ENCODE measurements around the gene SLC22A4.

The SLC22A4 gene

DNA sequence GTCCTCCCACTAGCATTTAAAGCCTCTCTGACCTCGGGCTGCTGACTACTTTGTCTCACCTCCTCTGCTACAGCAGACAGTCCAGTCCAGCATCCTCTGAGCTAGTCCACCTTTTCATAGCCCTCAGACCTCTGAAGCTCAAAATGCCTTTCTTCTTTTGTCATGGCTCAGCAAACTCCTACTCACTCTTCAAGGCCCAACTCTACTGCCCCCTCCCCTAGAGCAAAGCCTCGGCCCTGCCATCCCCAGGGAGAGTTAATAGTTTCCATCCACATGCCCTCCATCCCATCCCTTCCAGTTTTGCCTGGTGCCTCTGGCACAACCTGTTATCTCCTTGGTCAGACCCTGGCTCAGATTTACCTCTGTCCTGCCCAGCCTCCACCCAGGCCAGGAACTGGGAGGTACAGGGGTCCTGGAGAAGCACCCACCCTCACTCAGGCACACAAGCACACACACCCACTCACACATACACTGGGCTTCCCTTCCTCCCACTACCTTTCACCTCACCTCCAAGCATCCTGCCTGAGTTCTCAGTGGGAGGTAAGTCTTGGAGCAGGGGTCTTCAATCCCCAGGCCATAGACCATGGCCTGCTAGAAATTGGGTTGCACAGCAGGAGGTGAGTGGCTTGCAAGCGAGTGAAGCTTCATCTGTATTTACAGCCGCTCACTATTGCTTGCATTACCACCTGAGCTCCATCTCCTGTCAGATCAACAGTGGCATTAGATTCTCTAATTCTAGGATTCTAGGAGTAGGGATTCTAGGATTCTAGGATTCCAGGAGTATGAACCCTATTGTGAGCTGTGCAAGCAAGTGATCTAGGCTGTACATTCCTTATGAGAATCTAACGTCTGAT, 18.6 kb upstream of the SLC22A4 start:
- no peak for DNase-seq

DNA sequence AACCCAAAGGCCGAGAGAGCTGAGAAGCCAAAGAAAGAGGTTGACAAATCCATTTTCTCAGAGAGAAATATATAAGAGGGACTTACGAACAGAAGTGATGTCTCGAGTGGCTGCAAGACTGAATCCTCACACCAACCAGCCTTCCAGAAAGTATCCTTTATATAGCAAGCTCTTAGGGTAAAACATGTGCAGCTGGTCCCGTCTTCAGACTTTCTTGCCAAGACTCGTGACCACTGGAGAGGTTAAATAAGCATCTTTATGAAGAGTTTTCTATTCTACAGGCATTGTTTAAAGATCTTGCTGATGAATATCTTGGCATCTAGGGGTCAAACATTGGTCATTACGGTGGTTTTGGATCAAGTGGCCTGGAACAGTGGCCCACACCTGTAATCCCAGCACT, 16.9 kb upstream of the SLC22A4 start:
- no peak for DNase-seq

DNA sequence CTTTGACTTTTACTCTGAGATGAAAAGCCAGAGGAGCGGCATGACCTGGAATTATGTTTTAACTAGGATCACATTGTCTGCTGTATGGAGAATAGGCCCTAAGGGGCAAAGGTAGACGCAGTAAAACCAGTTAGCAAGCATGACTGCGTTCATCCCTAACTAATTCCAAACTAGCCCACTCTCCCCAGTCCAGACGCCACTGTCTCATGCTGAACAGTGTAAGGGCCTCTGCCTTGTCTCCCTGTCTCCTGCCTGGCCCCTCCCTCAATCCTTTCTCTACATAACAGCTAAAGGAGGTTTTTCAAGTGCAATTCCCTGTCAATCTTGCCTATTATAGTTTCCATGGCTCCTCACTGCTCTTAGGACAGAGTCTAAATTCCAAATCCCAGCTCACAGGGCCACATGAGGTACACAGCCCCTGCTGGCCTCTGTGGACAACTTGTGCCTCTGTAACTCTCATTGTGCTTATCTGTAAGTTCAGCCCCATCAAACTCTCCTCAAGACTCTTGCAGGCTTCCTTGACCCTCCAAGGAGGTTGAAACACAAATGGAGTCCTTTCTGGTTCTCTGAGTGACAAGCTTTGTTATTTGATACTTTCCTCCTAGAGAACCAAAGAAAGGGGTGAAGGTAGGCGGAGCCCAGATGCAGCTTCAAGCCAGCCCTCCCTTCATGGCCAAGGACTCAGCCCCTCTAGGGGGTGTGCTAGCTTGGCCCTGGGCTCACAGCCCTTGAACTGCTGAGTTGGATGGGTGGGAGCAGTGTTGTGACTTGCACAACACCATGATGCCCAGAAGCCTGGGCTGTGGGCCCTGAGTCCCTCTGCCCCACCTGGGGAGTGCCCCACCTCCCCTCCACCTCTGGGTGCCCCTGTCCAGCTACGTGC, 16.0 kb upstream of the SLC22A4 start:
- no peak for DNase-seq

DNA sequence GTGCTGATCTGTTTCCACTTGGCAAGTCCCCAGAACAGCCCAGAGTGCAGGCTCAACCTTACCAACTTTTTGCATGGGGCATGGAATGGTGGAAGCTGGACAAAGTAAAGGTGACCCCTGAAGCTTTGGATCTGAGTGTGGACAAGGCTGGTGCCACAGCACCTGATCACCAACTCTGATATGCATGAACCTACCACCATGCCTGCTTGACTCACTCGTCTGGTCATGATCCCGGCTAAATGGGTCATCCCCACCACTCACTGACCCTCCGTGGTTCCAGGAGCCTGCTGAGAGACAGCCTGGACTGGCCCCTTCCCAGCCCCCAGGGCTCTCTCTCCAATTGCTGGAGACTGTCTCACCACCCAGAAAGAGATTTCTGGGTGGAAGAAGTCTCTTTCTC, 14.4 kb upstream of the SLC22A4 start:
- DNase-seq, result no peak

DNA sequence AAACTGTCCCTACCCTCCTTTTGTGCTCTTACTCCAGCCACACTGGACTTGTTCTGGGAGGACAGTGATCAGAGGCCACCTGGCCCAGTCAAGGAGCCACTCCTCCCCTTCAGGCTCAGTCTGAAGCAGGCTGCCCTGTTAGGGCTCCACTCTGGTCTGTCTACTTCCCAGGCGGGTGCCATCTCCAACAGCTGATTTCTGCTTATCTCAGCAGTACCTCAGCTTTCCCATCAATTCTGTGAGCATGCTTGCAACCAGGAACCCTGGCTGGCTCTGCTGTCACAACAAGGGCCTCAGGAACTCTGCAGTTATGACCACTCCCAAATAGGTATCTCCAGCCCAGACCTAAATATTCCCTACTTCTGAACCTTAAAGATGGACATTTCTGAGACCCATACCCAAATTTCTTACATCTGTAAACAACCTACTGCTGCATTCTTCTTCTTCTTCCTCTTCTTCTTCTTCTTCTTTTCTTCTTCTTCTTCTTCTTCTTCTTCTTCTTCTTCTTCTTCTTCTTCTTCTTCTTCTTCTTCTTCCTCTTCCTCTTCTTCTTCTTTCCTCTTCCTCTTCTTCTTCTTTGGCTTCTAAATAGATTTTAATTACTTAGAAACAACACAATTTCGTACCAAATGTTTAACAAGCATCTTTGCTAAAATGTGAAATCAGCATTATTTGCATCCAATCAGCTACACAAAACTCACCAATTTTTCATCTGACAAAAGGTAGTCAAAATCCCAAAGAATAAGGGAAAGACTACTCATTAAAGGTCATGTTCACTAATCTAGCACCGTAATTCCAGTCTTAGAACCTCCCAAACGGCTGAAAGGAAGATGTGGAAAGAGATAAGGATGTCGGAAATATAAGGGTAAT, 13.6 kb upstream of the SLC22A4 start:
- no peak for DNase-seq

DNA sequence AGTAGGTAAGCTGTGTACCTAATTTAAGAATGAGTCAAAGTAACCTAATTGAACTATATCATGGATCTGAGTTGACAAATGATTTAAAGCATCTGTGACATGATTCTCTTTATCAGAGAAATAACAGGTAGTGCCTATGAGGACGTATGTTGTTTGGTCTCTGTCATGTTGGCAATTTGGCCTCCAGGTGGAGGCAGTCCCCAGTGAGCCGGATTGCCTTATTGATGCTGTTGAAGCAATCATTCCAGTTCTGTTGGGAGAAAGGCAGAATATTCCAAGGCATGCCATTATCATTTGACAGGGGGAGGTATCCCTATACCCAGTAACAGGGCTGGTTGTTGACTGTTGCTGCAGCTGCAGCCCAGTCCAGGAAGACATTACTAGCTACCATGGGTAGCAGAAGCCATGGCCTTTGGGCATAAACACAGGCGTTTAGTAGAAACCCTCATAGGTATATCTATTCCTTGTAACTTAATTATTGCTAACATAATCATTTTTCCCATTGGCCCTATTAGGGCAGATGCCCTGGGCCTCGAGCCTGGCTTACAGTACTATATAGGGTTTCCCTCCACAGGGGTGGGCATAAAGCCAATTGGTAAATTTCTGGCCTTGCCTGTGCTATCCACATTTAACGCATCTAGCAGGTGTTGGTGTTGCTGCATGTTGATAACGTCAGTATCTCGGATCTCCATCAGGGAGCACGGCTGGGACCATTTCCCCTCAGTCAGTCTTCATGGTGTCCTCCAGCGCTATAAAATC, 12.2 kb upstream of the SLC22A4 start:
- DNase-seq, result no peak

DNA sequence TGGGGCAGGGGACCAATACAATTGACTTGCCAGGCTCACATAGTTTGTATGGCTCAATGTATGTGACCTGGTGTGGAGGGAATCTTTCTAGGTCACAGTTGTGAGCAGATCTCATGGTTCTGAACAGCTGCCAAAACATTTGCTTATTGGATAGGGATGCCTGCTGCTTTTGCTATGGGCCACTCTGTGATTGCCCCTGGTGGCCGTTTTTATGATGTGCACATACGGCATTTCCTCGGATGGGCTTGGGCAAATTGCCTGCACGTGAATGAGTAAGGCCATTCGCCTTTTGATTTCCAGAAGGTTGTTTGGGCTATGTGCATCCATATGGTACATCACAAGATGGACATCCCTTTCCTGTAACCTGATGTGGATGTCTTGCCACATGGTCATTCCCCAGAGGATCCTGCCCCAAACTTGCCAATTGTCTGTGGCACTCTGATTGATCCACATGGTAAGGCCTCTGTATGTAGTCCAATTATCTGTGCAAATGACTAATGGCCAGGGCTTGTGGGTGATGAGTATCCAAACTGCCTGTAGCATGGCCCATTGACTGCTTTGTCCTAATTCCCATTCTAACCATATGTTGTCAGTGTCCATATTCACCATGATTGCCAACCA, 10.7 kb upstream of the SLC22A4 start:
- no peak for DNase-seq

DNA sequence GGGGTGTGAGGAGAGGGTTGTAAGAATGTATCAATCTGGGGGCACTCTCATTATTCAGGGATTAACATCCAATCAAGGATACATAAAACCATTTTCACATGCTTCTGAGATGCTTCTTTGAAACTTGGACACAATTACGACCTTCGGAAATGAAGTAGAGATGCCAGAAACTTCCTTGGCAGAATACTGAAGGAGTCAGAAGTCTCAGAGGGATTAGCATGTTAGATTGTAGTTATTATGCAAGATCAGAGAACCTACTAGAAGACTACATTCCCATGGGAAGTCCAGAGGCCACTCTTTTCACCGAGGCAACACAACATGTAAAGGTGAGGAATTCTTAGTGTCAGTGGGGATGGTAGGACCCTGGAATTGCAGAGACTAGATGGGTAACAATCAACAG, 5.1 kb upstream of the SLC22A4 start:
- DNase-seq, result no peak

DNA sequence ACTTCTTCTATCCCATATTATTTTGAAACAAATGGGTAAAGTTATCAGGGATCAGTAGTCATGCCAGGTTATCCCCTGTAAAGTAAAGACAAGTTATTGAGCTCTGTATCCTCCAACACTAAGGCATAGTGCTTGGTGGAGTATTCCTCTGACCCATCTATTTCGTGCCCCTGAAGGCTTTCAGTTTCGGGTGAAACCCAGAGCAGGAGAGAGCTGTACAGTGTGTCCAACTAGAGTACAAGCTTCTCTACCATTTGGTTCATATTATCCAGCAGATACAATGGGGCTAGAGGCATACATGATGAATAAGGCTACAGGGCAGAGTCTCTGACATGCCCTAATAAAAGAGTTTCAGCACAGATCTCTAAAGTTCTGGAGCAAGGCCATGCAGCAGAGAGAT, 3.2 kb upstream of the SLC22A4 start:
- DNase-seq, result no peak

DNA sequence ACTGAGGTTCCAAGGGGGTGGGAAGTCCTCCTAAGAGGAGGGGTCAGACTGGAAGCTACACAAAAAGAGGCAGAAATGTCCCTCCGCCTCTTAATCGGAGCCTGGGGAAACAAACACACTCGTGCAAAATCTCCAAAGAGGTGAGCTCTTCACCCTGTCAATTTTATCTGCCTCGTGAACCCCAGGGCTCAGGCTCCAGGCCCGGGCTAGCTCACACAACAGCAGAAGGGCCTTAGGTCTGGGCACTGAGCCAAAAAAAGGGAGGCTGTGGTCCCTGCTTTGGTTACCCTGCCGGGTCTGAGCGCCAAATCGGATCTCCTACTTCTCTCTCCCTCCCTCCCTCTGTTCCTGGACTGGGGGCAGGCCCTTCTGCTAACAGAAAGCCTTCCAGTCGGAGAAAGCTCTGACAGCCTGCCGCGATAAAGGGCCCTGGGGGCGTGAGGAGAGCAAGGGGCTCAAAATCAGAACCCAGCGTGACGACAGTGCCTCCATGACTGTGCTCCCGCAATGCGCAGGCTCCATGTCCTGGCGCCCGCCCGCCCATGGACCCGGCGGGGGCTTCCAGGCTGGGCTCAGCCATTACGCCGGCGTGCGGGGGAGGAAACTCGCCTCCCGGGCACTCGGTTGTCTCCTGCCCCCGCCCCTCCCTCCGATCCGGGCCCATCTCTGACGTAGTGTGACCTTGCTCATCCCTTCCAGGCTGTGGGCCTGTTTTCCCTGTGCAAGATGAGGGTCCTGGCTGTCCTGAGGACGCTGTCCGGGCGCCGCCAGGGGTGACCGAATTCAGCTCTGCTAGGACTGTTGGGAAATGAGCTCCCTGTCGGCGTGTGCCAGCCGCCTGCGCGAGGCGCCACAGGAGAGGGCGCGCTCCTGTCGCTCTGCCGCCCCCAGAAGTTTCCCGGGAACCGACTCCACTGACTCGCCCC, 865 bp upstream of the SLC22A4 start:
- peak; percentile 75 to 88 for DNase-seq

DNA sequence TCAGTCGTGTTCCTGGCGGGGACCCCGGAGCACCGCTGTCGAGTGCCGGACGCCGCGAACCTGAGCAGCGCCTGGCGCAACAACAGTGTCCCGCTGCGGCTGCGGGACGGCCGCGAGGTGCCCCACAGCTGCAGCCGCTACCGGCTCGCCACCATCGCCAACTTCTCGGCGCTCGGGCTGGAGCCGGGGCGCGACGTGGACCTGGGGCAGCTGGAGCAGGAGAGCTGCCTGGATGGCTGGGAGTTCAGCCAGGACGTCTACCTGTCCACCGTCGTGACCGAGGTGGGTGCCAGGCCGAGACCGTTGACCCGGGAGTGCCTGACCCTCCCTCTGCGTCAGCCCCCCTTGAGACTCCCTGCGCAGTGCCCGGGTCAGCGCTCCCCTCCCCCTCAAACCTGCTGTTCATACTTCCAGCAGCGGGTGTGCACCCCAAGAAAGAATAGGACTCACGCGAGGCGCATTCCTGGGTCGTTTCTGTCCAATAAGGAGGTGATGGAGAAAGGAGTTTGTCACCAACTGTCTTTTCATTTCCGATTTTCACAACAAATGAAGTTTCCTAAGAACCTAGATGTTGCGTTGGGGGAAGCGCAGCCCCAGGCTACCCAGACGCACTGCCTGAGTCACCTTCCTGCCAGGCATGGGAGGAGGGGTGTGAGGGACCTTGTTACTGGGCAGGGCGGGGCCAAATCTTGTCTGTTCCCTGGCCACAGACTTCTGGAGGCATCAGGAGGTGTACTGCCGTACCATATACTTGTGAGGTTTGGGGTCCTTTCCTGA, 722 bp downstream of the SLC22A4 start:
- peak; percentile 79 to 84 for DNase-seq

DNA sequence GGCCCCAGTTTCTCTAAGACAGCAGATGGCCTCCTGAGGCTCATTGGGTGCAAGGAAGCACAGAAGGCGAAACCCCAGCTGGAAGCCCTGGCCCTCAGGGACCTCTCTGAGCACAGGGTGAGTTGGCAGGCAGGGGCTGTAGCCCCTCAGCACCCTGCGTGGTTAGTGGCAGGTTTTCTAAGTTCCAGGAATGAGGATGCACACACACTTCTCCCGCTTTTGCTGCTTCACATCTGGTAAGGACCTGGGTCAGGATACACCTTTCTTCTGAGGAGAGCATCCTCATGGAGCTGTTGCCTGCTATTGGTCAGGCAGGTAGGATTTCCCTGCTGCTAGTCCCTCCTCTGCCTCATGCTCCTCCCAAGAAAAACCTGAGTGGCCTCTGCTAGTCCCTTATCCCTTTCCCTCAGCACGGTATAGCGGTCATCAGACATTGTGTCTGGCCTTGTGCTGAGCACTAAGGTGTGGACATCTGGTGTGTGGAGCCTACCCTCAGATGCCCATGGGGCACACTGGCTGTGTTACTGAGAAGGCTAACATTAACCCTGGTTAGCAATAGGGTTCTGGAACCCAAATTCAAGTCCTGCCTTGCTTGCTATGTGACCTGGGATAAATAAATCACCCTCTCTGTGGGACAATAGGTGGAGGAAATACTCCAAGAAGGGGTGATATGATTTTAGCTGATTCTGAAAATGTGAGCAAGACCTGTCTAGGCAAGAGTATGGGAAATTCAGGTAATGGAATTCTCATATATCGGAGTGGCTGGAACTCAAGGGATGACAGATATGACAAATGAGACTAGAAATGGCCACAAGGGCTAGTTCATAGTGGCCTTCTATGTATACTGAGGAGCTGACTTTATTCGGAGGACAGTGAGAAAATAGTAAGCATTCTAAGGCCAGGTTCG, 1.6 kb downstream of the SLC22A4 start:
- DNase-seq, result no peak

DNA sequence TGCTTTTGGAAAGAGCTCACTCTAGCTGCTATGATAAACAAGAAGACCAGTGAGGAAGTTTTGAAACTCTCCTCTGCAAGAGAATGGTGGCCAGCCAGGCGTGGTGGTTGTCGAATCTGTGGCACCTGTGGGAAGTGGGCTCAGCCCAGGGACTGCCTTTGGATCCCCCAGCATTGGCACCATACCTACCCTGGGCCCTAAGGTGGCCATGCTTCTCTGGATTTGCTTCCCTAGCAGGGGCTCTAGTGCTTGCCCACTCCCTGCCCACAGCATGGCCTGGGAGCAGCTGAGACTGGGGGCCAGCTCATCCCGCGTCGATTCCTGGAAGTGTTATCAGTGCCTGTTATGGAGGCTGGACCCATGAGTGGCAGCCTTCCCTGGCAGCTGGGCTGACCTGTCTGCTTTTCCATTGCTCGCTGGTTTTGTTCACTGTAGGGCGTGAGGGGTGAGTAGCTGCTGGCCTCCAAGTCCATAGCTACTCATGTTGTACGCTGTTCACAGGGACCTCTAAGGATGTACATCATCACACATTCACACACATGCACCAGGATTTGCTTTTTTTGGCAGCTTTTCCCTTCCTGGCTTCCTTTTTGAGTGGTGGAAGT, 2.3 kb downstream of the SLC22A4 start:
- no peak for DNase-seq

DNA sequence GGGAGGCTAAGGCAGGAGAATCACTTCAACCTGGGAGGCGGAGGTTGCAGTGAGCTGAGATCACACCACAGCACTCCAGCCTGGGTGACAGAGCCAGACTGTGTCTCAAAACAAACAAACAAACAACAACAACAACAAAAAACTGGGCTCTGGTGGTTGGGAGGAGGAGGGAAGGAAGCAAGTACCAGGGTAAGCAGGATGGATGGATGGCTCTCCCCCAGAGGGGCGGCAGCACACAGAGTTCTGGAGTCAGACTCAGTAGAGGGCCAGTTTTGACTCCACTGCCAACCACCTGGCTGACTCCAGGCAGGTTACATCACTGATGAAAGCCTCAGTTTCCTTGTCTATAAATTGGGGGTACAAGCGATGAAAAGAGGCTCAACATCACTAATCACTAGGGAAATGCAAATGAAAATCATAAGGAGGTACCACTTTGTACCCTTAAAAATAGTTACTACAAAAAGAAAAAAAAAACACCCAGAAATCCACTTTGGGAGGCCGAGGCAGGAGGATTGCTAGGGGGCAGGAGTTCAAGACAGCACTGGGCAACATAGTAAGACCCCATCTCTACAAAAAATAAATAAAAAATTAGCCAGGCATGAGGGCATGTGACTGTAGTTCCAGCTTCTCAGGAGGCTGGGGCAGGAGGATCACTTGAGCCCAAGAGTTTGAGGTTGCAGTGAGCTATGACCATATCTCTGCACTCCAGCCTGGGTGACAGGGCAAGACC, 3.2 kb downstream of the SLC22A4 start:
- DNase-seq, result no peak

DNA sequence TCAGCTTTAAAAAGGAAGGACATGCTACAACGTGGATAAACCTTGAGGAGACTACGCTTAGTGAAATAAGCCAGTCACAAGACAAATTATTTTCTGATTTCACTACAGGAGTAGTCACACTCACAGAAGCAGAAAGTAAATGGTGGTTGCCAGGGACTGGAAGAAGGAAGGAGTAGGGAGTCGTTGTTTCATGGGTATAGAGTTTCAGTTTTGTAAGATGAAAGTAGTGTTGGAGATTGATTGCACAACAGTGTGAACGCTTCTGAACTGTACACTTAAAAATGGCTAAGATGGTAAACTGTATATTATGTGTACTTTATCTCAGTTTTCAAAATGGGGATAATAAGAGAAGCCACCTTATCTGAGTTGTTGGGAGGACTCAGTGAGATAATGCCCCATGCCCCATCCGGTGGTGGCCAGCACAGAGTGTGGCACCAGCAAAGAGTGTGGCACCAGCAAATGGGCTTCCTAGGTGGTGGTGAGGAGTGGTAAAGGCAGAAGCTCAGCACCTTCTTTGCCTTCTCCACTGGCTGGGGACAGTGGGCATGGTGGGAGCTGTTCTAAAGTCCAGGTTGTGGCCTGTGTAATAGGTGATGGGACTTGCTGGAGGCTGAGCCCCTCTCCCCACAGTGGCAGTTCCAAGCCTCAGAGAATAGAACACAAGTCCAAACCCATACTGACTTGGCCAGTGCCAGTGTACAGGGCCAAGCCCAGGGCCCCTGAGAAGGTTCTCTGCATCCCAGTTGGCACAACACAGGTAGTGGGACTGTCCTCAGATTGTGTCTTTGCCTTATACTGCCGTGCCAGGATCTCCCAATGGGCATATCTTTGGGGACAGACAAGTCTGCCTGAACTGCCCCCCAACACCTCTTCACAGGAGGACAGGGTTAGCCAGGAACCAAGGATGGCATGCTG, 4.4 kb downstream of the SLC22A4 start:
- DNase-seq, result no peak

DNA sequence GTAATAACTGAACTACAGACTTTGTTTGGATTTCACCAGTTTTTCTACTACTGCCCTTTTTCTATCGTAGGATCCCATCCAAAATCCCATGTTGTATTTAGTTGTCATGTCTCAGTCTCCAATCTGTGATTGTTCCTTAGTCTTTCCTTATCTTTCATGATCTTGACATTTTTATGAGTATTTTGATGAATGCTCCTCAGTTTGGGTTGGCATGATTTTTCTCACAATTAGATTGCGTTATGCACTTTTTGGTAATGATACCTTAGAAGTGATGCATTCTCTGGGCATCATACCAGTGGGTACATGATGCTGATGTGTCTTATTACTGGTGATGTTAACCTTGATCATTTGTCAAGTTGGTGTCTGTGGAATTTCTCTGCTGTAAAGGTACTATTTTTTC, 5.7 kb downstream of the SLC22A4 start:
- DNase-seq, result no peak
